SU-DHL-6 (cell line): ENCODE results near the gene MACC1.

Experiments used
- CTCF ChIP-seq: fragments of 200-600 bp; sonication (generic); IDR thresholded peaks from one replicate; pipeline ENCODE4 v1.5.1; 2017; ENCODE audit warnings: antibody characterized with exemption, mild to moderate bottlenecking, low read length, moderate library complexity; ENCODE audit not compliant: insufficient read depth, poor library complexity, severe bottlenecking
- EZH2phosphoT487 ChIP-seq: fragments of 200-600 bp; sonication (generic), shearing (Covaris generic); conservative IDR thresholded peaks from 2 replicates; pipeline ENCODE4 v1.6.1; 2018; ENCODE audit warnings: mild to moderate bottlenecking, antibody characterized with exemption, low read length, moderate library complexity, mixed read lengths

- TF ChIP-seq CTCF = no peak
- no peak for TF ChIP-seq EZH2phosphoT487
Observed at GRCh38 chr7:20198260-20198659, 18.9 kb downstream of the MACC1 start.
